Esophagus muscularis mucosa (tissue), 4 donors: ENCODE results near the gene CDC45. TPM values are rescaled to one million over a fixed set of nuclear protein-coding genes. Genes with fewer than 3 reads are reported as not detected.

Experiments
- DNase-seq: peaks from one replicate; pipeline ENCODE4 v3.0.0-alpha.2; 2017; ENCODE audit errors: extremely low spot score
- H3K27ac ChIP-seq, 4 donors: fragments of 200-600 bp; sonication (generic); replicated peaks in 1 of 4; 1 replicate in 3 of 4; 2 replicates in 1 of 4; pipeline ENCODE4 v1.5.1; 2016 to 2019; ENCODE audit warnings: mild to moderate bottlenecking in 1 of 4
- H3K27me3 ChIP-seq, 4 donors: fragments of 200-600 bp; sonication (generic); one replicate each; pipeline versions ENCODE4 v1.5.1 to v1.6.0; 2016 to 2019
- H3K36me3 ChIP-seq, 4 donors: fragments of 200-600 bp; sonication (generic); one replicate each; pipeline ENCODE4 v1.5.1; 2016 to 2019
- H3K4me1 ChIP-seq, 4 donors: fragments of 200-600 bp; sonication (generic); one replicate each; pipeline ENCODE4 v1.5.1; 2016 to 2019
- H3K4me3 ChIP-seq, 4 donors: fragments of 200-600 bp; sonication (generic); 1 replicate in 2 of 4; 2 replicates in 2 of 4; pipeline ENCODE4 v1.5.1; 2016 to 2019; ENCODE audit warnings: mild to moderate bottlenecking in 4 of 4, moderate library complexity in 1 of 4
- H3K9me3 ChIP-seq, 4 donors: fragments of 200-600 bp; sonication (generic); 1 replicate in 3 of 4; 2 replicates in 1 of 4; pipeline ENCODE4 v1.5.1; 2016 to 2019
- CTCF ChIP-seq, 3 experiments: fragments of 200-600 bp in 2 of 3; fragments of 450-650 bp in 1 of 3; sonication (generic) in 2 of 3; IDR thresholded peaks; one replicate each; pipeline ENCODE4 v1.5.1; 2017 to 2019; ENCODE audit warnings: antibody characterized with exemption in 3 of 3, mild to moderate bottlenecking in 2 of 3, moderate library complexity in 1 of 3
- EP300 ChIP-seq: sonication (generic); formaldehyde crosslinking; IDR thresholded peaks from one replicate; pipeline ENCODE4 v1.6.1; 2017; ENCODE audit warnings: antibody characterized with exemption
- POLR2A ChIP-seq: fragments of 450-650 bp; IDR thresholded peaks from one replicate; pipeline ENCODE4 v1.6.1; 2017; ENCODE audit warnings: antibody characterized with exemption, moderate library complexity, mild to moderate bottlenecking, low read depth
- POLR2AphosphoS5 ChIP-seq, 2 donors: sonication (generic); formaldehyde crosslinking; IDR thresholded peaks; one replicate each; pipeline ENCODE4 v1.6.1; 2017; ENCODE audit warnings: antibody characterized with exemption in 2 of 2
- WGBS: methylation state at CpG from one replicate; pipeline ENCODE4 v1.1.5; 2018; 5-methylcytosine and 5-hydroxymethylcytosine counted together
- intact Hi-C: fragments of 100-400 bp; cut with DNase I; formaldehyde crosslinking; loops from one replicate; pipeline ENCODE4 v1.15.1; 2023
- total RNA-seq, 4 donors: library from RNA; depleted of rRNA; stranded (reverse); fragments of >200 nt; gene quantifications; one replicate each; pipeline versions ENCODE4 v1.1.0 to v1.2.1, GENCODE V29; 2016

The CDC45 gene
- total RNA-seq, 4 donors from 2014 or later = 0.32 to 1.1 (median 0.42) TPM; not detected in 1

GRCh38 chr22:19526076-19526701 lies 46.5 kb downstream of the CDC45 start:
- no peak overlapping the region for H3K4me3 ChIP-seq
- no peaks in the 10 kb centered on the region for H3K9me3 ChIP-seq
- peaks cover 21 to 41% (median 27%) of the 10 kb centered on the region in 4 donors for H3K4me1 ChIP-seq
- H3K36me3 ChIP-seq = no peaks in the 10 kb centered on the region
- H3K27ac ChIP-seq = peak overlapping the region in 3 of 4 donors; percentile 70 to 78 (median 72)
- intact Hi-C loops = no loop called here
- no peak for DNase-seq
- TF ChIP-seq EP300 (no peak), CTCF (IDR thresholded peaks at IDR 0.05) (no peak), POLR2AphosphoS5 (IDR thresholded peaks at IDR 0.05) (no peak)
- H3K27me3 ChIP-seq = peaks cover 0 to 88% (median 19%) of the 10 kb centered on the region in 4 donors
- 96% methylated on average over 11 of the region's 11 CpGs for WGBS

- no peak overlapping the region for H3K27ac ChIP-seq
- no peaks in the 10 kb centered on the region for H3K9me3 ChIP-seq
- no peak for TF ChIP-seq POLR2A
- no peak for TF ChIP-seq POLR2AphosphoS5 (IDR thresholded peaks at IDR 0.05)
- no peak for TF ChIP-seq CTCF (IDR thresholded peaks at IDR 0.05)
- TF ChIP-seq EP300 = no peak
- 93% methylated on average over 6 of the region's 7 CpGs for WGBS
- peaks cover 21 to 41% (median 27%) of the 10 kb centered on the region in 4 donors for H3K4me1 ChIP-seq
- no peak for DNase-seq
- no peaks in the 10 kb centered on the region for H3K36me3 ChIP-seq
- peaks cover 0 to 93% (median 19%) of the 10 kb centered on the region in 4 donors for H3K27me3 ChIP-seq
- H3K4me3 ChIP-seq = no peak overlapping the region
- intact Hi-C loops = no loop called here
Observed at GRCh38 chr22:19526702-19527111, 47.0 kb downstream of the CDC45 start.

- no peak for DNase-seq
- TF ChIP-seq EP300 = no peak
- no peak for TF ChIP-seq POLR2A
- no peak for TF ChIP-seq CTCF (IDR thresholded peaks at IDR 0.05)
- no peak for TF ChIP-seq POLR2AphosphoS5 (IDR thresholded peaks at IDR 0.05)
- H3K4me3 ChIP-seq = no peak overlapping the region
- intact Hi-C loops = no loop called here
- WGBS = 50% methylated on average over 1 of the region's 5 CpGs
- no peaks in the 10 kb centered on the region for H3K9me3 ChIP-seq
- peaks cover 0 to 93% (median 19%) of the 10 kb centered on the region in 4 donors for H3K27me3 ChIP-seq
- no peak overlapping the region for H3K27ac ChIP-seq
- H3K36me3 ChIP-seq = no peaks in the 10 kb centered on the region
- H3K4me1 ChIP-seq = peaks cover 21 to 40% (median 27%) of the 10 kb centered on the region in 4 donors
Observed at GRCh38 chr22:19527321-19527721, 47.6 kb downstream of the CDC45 start.

- intact Hi-C loops = no loop called here
- no peaks in the 10 kb centered on the region for H3K9me3 ChIP-seq
- peaks cover 0 to 86% (median 19%) of the 10 kb centered on the region in 4 donors for H3K27me3 ChIP-seq
- 55% methylated on average over 5 of the region's 17 CpGs for WGBS
- no peak overlapping the region for H3K4me3 ChIP-seq
- TF ChIP-seq EP300 (no peak), CTCF (IDR thresholded peaks at IDR 0.05) (no peak), POLR2AphosphoS5 (IDR thresholded peaks at IDR 0.05) (no peak), POLR2A (no peak)
- no peaks in the 10 kb centered on the region for H3K36me3 ChIP-seq
- H3K4me1 ChIP-seq = peaks cover 21 to 38% (median 26%) of the 10 kb centered on the region in 4 donors
- H3K27ac ChIP-seq = no peak overlapping the region
- DNase-seq = no peak
Observed at GRCh38 chr22:19527861-19528417, 48.2 kb downstream of the CDC45 start.
